ENCODE data around the gene PPP2R2D.

DNA sequence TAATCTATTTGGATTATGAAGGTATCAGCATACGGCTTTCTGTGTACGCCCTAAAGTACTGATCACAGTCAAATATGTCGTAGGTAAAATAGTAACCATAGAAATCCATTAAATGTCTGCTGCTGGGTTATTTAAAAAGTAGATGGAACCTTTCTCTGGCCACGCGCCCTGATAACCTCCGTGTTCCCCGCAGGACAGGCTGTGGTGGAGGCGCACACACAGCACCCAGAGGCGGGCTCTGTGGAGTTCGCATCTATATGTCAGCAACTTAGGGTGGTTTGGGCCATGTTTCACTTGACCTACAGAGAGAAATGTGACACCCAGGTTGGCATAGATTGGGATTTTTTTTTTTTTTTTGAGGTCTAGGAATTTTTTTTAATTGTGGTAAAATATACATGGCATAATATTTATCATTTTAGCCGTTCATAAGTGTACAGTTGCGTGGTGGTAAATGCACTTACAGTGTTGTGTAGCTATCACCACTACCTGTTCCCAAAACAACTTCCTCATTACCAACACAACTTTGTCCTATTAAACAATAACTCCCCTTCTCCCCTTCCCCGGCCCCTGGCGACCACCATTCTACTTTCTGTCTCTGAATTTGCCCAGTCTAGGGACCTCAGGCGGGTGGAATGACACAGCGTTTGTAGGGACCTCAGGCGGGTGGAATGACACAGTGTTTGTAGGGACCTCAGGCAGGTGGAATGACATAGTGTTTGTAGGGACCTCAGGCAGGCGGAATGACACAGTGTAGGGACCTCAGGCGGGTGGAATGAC lies 15.4 kb downstream of the PPP2R2D start:
- TF ChIP-seq, protein P1, sequence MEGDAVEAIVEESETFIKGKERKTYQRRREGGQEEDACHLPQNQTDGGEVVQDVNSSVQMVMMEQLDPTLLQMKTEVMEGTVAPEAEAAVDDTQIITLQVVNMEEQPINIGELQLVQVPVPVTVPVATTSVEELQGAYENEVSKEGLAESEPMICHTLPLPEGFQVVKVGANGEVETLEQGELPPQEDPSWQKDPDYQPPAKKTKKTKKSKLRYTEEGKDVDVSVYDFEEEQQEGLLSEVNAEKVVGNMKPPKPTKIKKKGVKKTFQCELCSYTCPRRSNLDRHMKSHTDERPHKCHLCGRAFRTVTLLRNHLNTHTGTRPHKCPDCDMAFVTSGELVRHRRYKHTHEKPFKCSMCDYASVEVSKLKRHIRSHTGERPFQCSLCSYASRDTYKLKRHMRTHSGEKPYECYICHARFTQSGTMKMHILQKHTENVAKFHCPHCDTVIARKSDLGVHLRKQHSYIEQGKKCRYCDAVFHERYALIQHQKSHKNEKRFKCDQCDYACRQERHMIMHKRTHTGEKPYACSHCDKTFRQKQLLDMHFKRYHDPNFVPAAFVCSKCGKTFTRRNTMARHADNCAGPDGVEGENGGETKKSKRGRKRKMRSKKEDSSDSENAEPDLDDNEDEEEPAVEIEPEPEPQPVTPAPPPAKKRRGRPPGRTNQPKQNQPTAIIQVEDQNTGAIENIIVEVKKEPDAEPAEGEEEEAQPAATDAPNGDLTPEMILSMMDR (conservative IDR thresholded peaks at IDR 0.05; ENCODE audit: low read length): no peak
- no peak for TF ChIP-seq EZH2phosphoT487 (IDR thresholded peaks at IDR 0.05; ENCODE audit: borderline replicate concordance)
